HCT116 (cell line): ENCODE results near the gene MEGF6.

Experiments
- ATF3 ChIP-seq: IDR thresholded peaks from 2 replicates; pipeline ENCODE4 v1.6.1; 2012
- CEBPB ChIP-seq: IDR thresholded peaks from 2 replicates; pipeline ENCODE4 v1.6.1; 2012; ENCODE audit warnings: low read depth
- CTCF ChIP-seq, 3 experiments: fragments of 200-600 bp in 1 of 3; sonication (generic) in 1 of 3; IDR thresholded peaks in 2 of 3; conservative IDR thresholded peaks in 1 of 3; 2 replicates each; pipeline ENCODE4 v1.5.1; 2012 to 2017; ENCODE audit warnings: low read depth in 2 of 3, low read length in 2 of 3, antibody characterized with exemption in 1 of 3, borderline replicate concordance in 1 of 3, control low read depth in 1 of 3, mild to moderate bottlenecking in 1 of 3, mixed read lengths in 1 of 3, mixed run types in 1 of 3, moderate library complexity in 1 of 3; ENCODE audit not compliant: insufficient read depth in 1 of 3
- ELF1 ChIP-seq: IDR thresholded peaks from 2 replicates; pipeline ENCODE4 v1.6.1; 2012; ENCODE audit warnings: low read depth, borderline replicate concordance
- EZH2 ChIP-seq: fragments of 200-600 bp; sonication (generic); IDR thresholded peaks from 2 replicates; pipeline ENCODE4 v1.6.1; 2017; ENCODE audit warnings: antibody characterized with exemption, mixed run types
- EZH2phosphoT487 ChIP-seq: fragments of 200-600 bp; IDR thresholded peaks from 2 replicates; pipeline ENCODE4 v1.6.1; 2018; ENCODE audit warnings: antibody characterized with exemption, borderline replicate concordance
- MAX ChIP-seq: IDR thresholded peaks from 2 replicates; pipeline ENCODE4 v1.6.1; 2012
- POLR2A ChIP-seq: IDR thresholded peaks from 2 replicates; pipeline ENCODE4 v1.7.0; 2011; ENCODE audit warnings: borderline replicate concordance; ENCODE audit not compliant: insufficient read depth, insufficient read length; ENCODE audit errors: extremely low read depth
- POLR2AphosphoS5 ChIP-seq: IDR thresholded peaks from 2 replicates; pipeline ENCODE4 v1.6.1; 2011; ENCODE audit warnings: mild to moderate bottlenecking, low read depth, low read length, moderate library complexity
- RAD21 ChIP-seq: IDR thresholded peaks from 2 replicates; pipeline ENCODE4 v1.6.1; 2012; ENCODE audit warnings: low read depth, mild to moderate bottlenecking
- REST ChIP-seq: IDR thresholded peaks from 2 replicates; pipeline ENCODE4 v1.6.1; 2012; ENCODE audit warnings: low read depth
- SP1 ChIP-seq: IDR thresholded peaks from 2 replicates; pipeline ENCODE4 v1.6.1; 2012; ENCODE audit warnings: low read depth
- SRF ChIP-seq: IDR thresholded peaks from 2 replicates; pipeline ENCODE4 v1.6.1; 2012; ENCODE audit warnings: low read depth
- YY1 ChIP-seq: IDR thresholded peaks from 2 replicates; pipeline ENCODE4 v1.6.1; 2011; ENCODE audit warnings: low read length, low read depth, moderate library complexity, mild to moderate bottlenecking; ENCODE audit not compliant: insufficient replicate concordance; ENCODE audit errors: extremely low read depth

GRCh38 chr1:3556336-3556735, 55.0 kb downstream of the MEGF6 start:
- TF ChIP-seq CTCF (IDR thresholded peaks at IDR 0.05 in 2 of 3, conservative IDR thresholded peaks at IDR 0.05 in 1 of 3; ENCODE audit: borderline replicate concordance in 1 of 3, insufficient read depth in 1 of 3, low read depth in 2 of 3, low read length in 2 of 3) (no peak), RAD21 (no peak), EZH2 (no peak), POLR2A (no peak), CEBPB (no peak), REST (no peak), SP1 (no peak), YY1 (no peak), MAX (no peak), POLR2AphosphoS5 (no peak), ELF1 (no peak), EZH2phosphoT487 (no peak), ATF3 (no peak), SRF (no peak)
